OCI-LY1 (cell line): ENCODE data around the gene BPTF.

Experiments used
- H2AFZ ChIP-seq: fragments of 200-600 bp; sonication (generic), shearing (Covaris generic); 2 replicates; pipeline ENCODE4 v1.6.0; 2014; ENCODE audit warnings: antibody characterized with exemption, mild to moderate bottlenecking, low read length
- H3F3A ChIP-seq: fragments of 200-600 bp; sonication (generic), shearing (Covaris generic); 2 replicates; pipeline ENCODE4 v1.6.0; 2014; ENCODE audit warnings: mild to moderate bottlenecking, antibody characterized with exemption, low read length, moderate library complexity; ENCODE audit not compliant: insufficient read depth
- H3K27ac ChIP-seq: fragments of 200-600 bp; sonication (generic); 2 replicates; pipeline ENCODE4 v1.5.1; 2014; ENCODE audit warnings: low read length, mixed run types, mild to moderate bottlenecking, low read depth; ENCODE audit not compliant: poor library complexity, severe bottlenecking
- H3K27me3 ChIP-seq: fragments of 200-600 bp; sonication (generic); 2 replicates; pipeline ENCODE4 v1.6.0; 2014; ENCODE audit warnings: antibody characterized with exemption, mild to moderate bottlenecking, low read length, moderate library complexity; ENCODE audit not compliant: insufficient read depth
- H3K36me3 ChIP-seq: fragments of 200-600 bp; sonication (generic); 2 replicates; pipeline ENCODE4 v1.6.1; 2014; ENCODE audit warnings: mild to moderate bottlenecking, antibody characterized with exemption, low read length, moderate library complexity, mixed read lengths; ENCODE audit not compliant: insufficient read depth
- H3K4me1 ChIP-seq: fragments of 200-600 bp; sonication (generic); 2 replicates; pipeline ENCODE4 v1.5.1; 2014; ENCODE audit warnings: mild to moderate bottlenecking, low read length, moderate library complexity; ENCODE audit not compliant: insufficient read depth, severe bottlenecking
- H3K4me2 ChIP-seq: fragments of 200-600 bp; sonication (generic), shearing (Covaris generic); 2 replicates; pipeline ENCODE4 v1.6.1; 2014; ENCODE audit warnings: low read length
- H3K4me3 ChIP-seq: fragments of 200-600 bp; sonication (generic); 2 replicates; pipeline ENCODE4 v1.5.1; 2014; ENCODE audit warnings: low read length, low read depth, mild to moderate bottlenecking, mixed read lengths; ENCODE audit not compliant: poor library complexity, severe bottlenecking
- H3K79me2 ChIP-seq: fragments of 200-600 bp; shearing (Covaris generic); 2 replicates; pipeline ENCODE4 v1.6.1; 2016; ENCODE audit warnings: mixed run types, low read length, mixed read lengths; ENCODE audit not compliant: insufficient read depth
- H3K9ac ChIP-seq: fragments of 200-600 bp; sonication (generic), shearing (Covaris generic); 2 replicates; pipeline ENCODE4 v1.6.1; 2014; ENCODE audit warnings: mild to moderate bottlenecking, low read length, mixed read lengths
- H3K9me2 ChIP-seq: fragments of 200-600 bp; sonication (generic), shearing (Covaris generic); 2 replicates; pipeline ENCODE4 v1.6.1; 2014; ENCODE audit warnings: low read depth, mild to moderate bottlenecking, low read length, mixed read lengths
- H3K9me3 ChIP-seq: fragments of 200-600 bp; shearing (Covaris generic); 2 replicates; pipeline ENCODE4 v1.6.1; 2014; ENCODE audit warnings: low read length, mixed read lengths
- H4K20me1 ChIP-seq: fragments of 200-600 bp; sonication (generic), shearing (Covaris generic); 2 replicates; pipeline ENCODE4 v1.6.0; 2016; ENCODE audit warnings: mild to moderate bottlenecking, low read length; ENCODE audit not compliant: insufficient read depth
- CTCF ChIP-seq: fragments of 200-600 bp; sonication (generic), shearing (Covaris generic); IDR thresholded peaks from 2 replicates; pipeline ENCODE4 v1.5.1; 2017; ENCODE audit warnings: mild to moderate bottlenecking, antibody characterized with exemption, low read length, moderate library complexity, mixed read lengths
- EZH2 ChIP-seq: fragments of 200-600 bp; sonication (generic), shearing (Covaris generic); IDR thresholded peaks from 2 replicates; pipeline ENCODE4 v1.8.0; 2017; ENCODE audit warnings: borderline replicate concordance, mixed run types, mild to moderate bottlenecking, antibody characterized with exemption, low read length, moderate library complexity, mixed read lengths

Gene BPTF

GRCh38 chr17:68006797-68007196 is 181.5 kb downstream of the BPTF start:
- H3K9me2 ChIP-seq: no peaks in the 10 kb centered on the region
- no peak overlapping the region for H3K9ac ChIP-seq

GRCh38 chr17:68011199-68011665 is 185.9 kb downstream of the BPTF start:
- H3K4me3 ChIP-seq: peak overlapping the region; percentile 53
- peak overlapping the region; percentile 54; the same call in 1 of the 2 replicates for H3K9ac ChIP-seq

More at GRCh38 chr17:68006797-68007196, 181.5 kb downstream of the BPTF start:
- Histone ChIP-seq H3K4me2 (no peak overlapping the region), H3K4me3 (no peak overlapping the region), H3K27ac (no peak overlapping the region), H4K20me1 (no peaks in the 10 kb centered on the region), H3K36me3 (no peaks in the 10 kb centered on the region), H3K27me3 (no peaks in the 10 kb centered on the region), H3K9me3 (no peaks in the 10 kb centered on the region), H3K79me2 (no peaks in the 10 kb centered on the region), H3K4me1 (peaks cover 4% of the 10 kb centered on the region), H3F3A (no peaks in the 10 kb centered on the region), H2AFZ (no peak overlapping the region)
- TF ChIP-seq EZH2 (no peak), CTCF (no peak)

GRCh38 chr17:68013385-68013784 is 188.1 kb downstream of the BPTF start:
- H3K27ac ChIP-seq: no peak overlapping the region

More at GRCh38 chr17:68011199-68011665, 185.9 kb downstream of the BPTF start:
- no peaks in the 10 kb centered on the region for H3K79me2 ChIP-seq
- H3K9me2 ChIP-seq: no peaks in the 10 kb centered on the region
- TF ChIP-seq CTCF: peak; percentile 83
- TF ChIP-seq EZH2: no peak
- peak overlapping the region; percentile 75 for H3K4me2 ChIP-seq
- no peaks in the 10 kb centered on the region for H3K9me3 ChIP-seq
- no peaks in the 10 kb centered on the region for H4K20me1 ChIP-seq
- no peak overlapping the region for H3K27ac ChIP-seq
- H3K27me3 ChIP-seq: 0 out of 2 replicates have a peak, but pooled peaks cover 3% of the 10 kb centered on the region
- peak overlapping the region; percentile 74; the same call in 1 of the 2 replicates for H2AFZ ChIP-seq
- H3F3A ChIP-seq: no peaks in the 10 kb centered on the region
- H3K36me3 ChIP-seq: no peaks in the 10 kb centered on the region
- peaks cover 11% of the 10 kb centered on the region for H3K4me1 ChIP-seq

More at GRCh38 chr17:68013385-68013784, 188.1 kb downstream of the BPTF start:
- no peaks in the 10 kb centered on the region for H3F3A ChIP-seq
- no peak overlapping the region for H3K4me3 ChIP-seq
- H4K20me1 ChIP-seq: no peaks in the 10 kb centered on the region
- H3K79me2 ChIP-seq: no peaks in the 10 kb centered on the region
- no peaks in the 10 kb centered on the region for H3K36me3 ChIP-seq
- H3K9ac ChIP-seq: no peak overlapping the region
- 0 out of 2 replicates have a peak, but pooled peaks cover 3% of the 10 kb centered on the region for H3K27me3 ChIP-seq
- H3K4me2 ChIP-seq: no peak overlapping the region
- peaks cover 13% of the 10 kb centered on the region for H3K4me1 ChIP-seq
- no peaks in the 10 kb centered on the region for H3K9me2 ChIP-seq
- TF ChIP-seq EZH2: no peak
- no peak for TF ChIP-seq CTCF
- H3K9me3 ChIP-seq: no peaks in the 10 kb centered on the region
- H2AFZ ChIP-seq: no peak overlapping the region
